GM12873 (cell line): ENCODE results near the gene SHISAL1.

Source experiments
- CTCF ChIP-seq: IDR thresholded peaks from 2 replicates; pipeline ENCODE4 v1.5.1; 2012; ENCODE audit warnings: low read depth, mild to moderate bottlenecking, moderate library complexity, low read length, control low read depth; ENCODE audit not compliant: insufficient read depth; ENCODE audit errors: missing control alignments

SHISAL1 gene

GRCh38 chr22:44341431-44342346, 28.9 kb upstream of the SHISAL1 start:
- no peak for TF ChIP-seq CTCF

GRCh38 chr22:44340271-44341239, 27.8 kb upstream of the SHISAL1 start:
- no peak for TF ChIP-seq CTCF

DNA sequence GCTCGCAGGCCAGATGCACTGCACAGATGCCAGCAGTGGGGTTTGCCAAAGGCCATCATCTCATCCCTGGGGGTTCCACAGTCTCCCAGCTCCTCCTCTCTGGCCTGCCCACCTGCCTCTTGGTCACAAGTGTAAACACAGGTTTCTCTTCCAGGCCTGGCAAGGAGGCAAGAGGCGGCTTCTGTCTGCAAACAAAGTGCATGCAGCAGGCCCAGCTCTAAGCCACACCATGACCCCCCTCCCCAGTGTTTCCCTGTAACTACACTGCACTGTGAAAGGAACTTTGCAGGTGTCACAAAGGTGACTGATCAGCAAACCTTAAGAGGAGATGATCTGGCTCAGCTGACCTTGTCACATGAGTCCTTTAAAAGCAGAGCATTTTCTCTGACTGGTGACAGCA, 26.2 kb upstream of the SHISAL1 start:
- TF ChIP-seq CTCF: no peak

- TF ChIP-seq CTCF: no peak
Measured at GRCh38 chr22:44338177-44338810, 25.5 kb upstream of the SHISAL1 start.

GRCh38 chr22:44337678-44338004, 24.9 kb upstream of the SHISAL1 start:
- TF ChIP-seq CTCF: no peak

GRCh38 chr22:44336962-44337677, 24.4 kb upstream of the SHISAL1 start:
- TF ChIP-seq CTCF: no peak
